K562 (cell line): ENCODE data around the gene MYLIP. TPM values are rescaled to one million over a fixed set of nuclear protein-coding genes. Genes with fewer than 3 reads are reported as not detected.

Experiments
- BRD4 ChIP-seq: fragments of 200-600 bp; sonication (generic); IDR thresholded peaks from 2 replicates; pipeline ENCODE4 v1.6.1; 2017; ENCODE audit warnings: inconsistent platforms
- CREB1 ChIP-seq, 2 experiments: sonication (generic) in 1 of 2; formaldehyde crosslinking in 1 of 2; IDR thresholded peaks; 2 replicates each; pipeline versions ENCODE4 v1.6.1 to v1.8.0; 2012 to 2022; ENCODE audit warnings: inconsistent platforms in 1 of 2, mild to moderate bottlenecking in 1 of 2, missing genetic modification reagents in 1 of 2, moderate library complexity in 1 of 2
- ETV6 ChIP-seq, 3 experiments: fragments of 150-350 bp in 1 of 3; sonication (generic) in 1 of 3; formaldehyde crosslinking in 1 of 3; IDR thresholded peaks; 2 replicates each; pipeline versions ENCODE4 v1.6.1 to v1.8.0; 2014 to 2022; ENCODE audit warnings: borderline replicate concordance in 2 of 3, low read depth in 2 of 3, antibody characterized with exemption in 1 of 3, low read length in 1 of 3, mild to moderate bottlenecking in 1 of 3, missing genetic modification reagents in 1 of 3
- HNRNPH1 ChIP-seq: fragments of 200-400 bp; formaldehyde crosslinking; optimal IDR thresholded peaks from 2 replicates; pipeline ENCODE3; 2017; ENCODE audit warnings: low read depth, mild to moderate bottlenecking, low read length, moderate library complexity
- MED1 ChIP-seq: sonication (generic); formaldehyde crosslinking; IDR thresholded peaks from 2 replicates; pipeline ENCODE4 v1.8.1; 2023; ENCODE audit warnings: missing genetic modification reagents, borderline replicate concordance
- NR2C1 ChIP-seq, 2 experiments: fragments of 450-650 bp; IDR thresholded peaks; 2 replicates each; pipeline ENCODE4 v1.6.1; 2017; ENCODE audit warnings: mild to moderate bottlenecking in 2 of 2, antibody characterized with exemption in 1 of 2, inconsistent platforms in 1 of 2, missing compliant biosample characterization in 1 of 2, missing genetic modification characterization in 1 of 2
- PRDM10 ChIP-seq: fragments of 450-650 bp; IDR thresholded peaks from 2 replicates; pipeline ENCODE4 v1.6.1; 2018; ENCODE audit not compliant: partially characterized antibody
- PREB ChIP-seq: sonication (generic); formaldehyde crosslinking; IDR thresholded peaks from 2 replicates; pipeline ENCODE4 v1.8.1; 2023; ENCODE audit warnings: mild to moderate bottlenecking, missing genetic modification reagents
- RHOXF2B ChIP-seq: fragments of 250-450 bp; sonication (Bioruptor Pico); conservative IDR thresholded peaks from 2 replicates; pipeline ENCODE4 v1.5.1; 2021
- TCFL5 ChIP-seq: fragments of 250-450 bp; sonication (Bioruptor Pico); conservative IDR thresholded peaks from 2 replicates; pipeline ENCODE4 v1.6.1; 2021; ENCODE audit warnings: mild to moderate bottlenecking, moderate library complexity, matching md5 sums
- TRIM25 ChIP-seq: fragments of 450-650 bp; IDR thresholded peaks from 2 replicates; pipeline ENCODE4 v1.7.0; 2016; ENCODE audit warnings: borderline replicate concordance
- TSC22D4 ChIP-seq: fragments of 450-650 bp; IDR thresholded peaks from 2 replicates; pipeline ENCODE4 v1.6.1; 2016; ENCODE audit warnings: missing genetic modification characterization, missing biosample characterization, control low read depth
- TSHZ1 ChIP-seq: fragments of 250-450 bp; sonication (Bioruptor Pico); IDR thresholded peaks from 2 replicates; pipeline ENCODE4 v1.4.0; 2020; ENCODE audit warnings: mild to moderate bottlenecking, moderate library complexity
- ZC3H4 ChIP-seq: sonication (generic); formaldehyde crosslinking; IDR thresholded peaks from 2 replicates; pipeline ENCODE4 v1.9.0; 2021; ENCODE audit warnings: missing genetic modification reagents, borderline replicate concordance
- ZNF384 ChIP-seq: IDR thresholded peaks from 2 replicates; pipeline ENCODE4 v1.6.1; 2012; ENCODE audit warnings: low read depth, low read length, improper control_type of control experiment
- polyA plus RNA-seq, 8 experiments: library from polyadenylated mRNA; depleted of rRNA in 4 of 8; stranded (reverse) in 5 of 8; unstranded in 3 of 8; fragments of >200 nt; fragmentation: Nextera tagmentation in 2 of 8; fragmentation: Illumina TruSeq in 1 of 8; extraction: Ambion mirVana in 2 of 8; extraction: Trizol in 1 of 8; gene quantifications; 2 replicates each; pipeline versions ENCODE4 v1.2.1 to v1.2.3, GENCODE V29; 2011 to 2014; ENCODE audit warnings: inconsistent platforms in 1 of 8, missing spikeins in 1 of 8
- total RNA-seq, 7 experiments: library from RNA; depleted of rRNA in 6 of 7; stranded (reverse); fragments of >200 nt in 6 of 7; fragmentation: Illumina TruSeq in 2 of 7; extraction: Trizol in 2 of 7; gene quantifications; 2 replicates each; pipeline versions ENCODE4 v1.2.1 to v1.2.3, GENCODE V29; 2011 to 2021; ENCODE audit warnings: low replicate concordance in 1 of 7

Gene MYLIP
- total and polyA plus RNA-seq, 9 of the 15 experiments (the other 6 are each of a cell fraction or from before 2014, with no cell fraction given) = 10.8 to 43.5 (median 31.5) TPM

GRCh38 chr6:16129623-16130401 is 926 bp downstream of the MYLIP start (continued):
- no peak for TF ChIP-seq PRDM10
- TF ChIP-seq TRIM25 = no peak
- TF ChIP-seq BRD4 = 0 out of 2 replicates have a peak, but pooled peaks have one; percentile 36
- no peak for TF ChIP-seq RHOXF2B
- no peak for TF ChIP-seq NR2C1 (IDR thresholded peaks at IDR 0.05)
- TF ChIP-seq NR2C1 (tag; IDR thresholded peaks at IDR 0.05) = no peak
- 0 out of 2 replicates have a peak, but pooled peaks have one; percentile 9 for TF ChIP-seq PREB (CRISPR knock-in tag)
- peak; percentile 76 for TF ChIP-seq ZC3H4
- TF ChIP-seq TCFL5 = no peak
- no peak for TF ChIP-seq TSHZ1 (CRISPR knock-in tag)
- TF ChIP-seq MED1 (CRISPR knock-in tag) = no peak
- TF ChIP-seq ZNF384 = no peak
- no peak for TF ChIP-seq CREB1 (IDR thresholded peaks at IDR 0.05)
- TF ChIP-seq CREB1 (CRISPR knock-in tag; IDR thresholded peaks at IDR 0.05) = no peak
- TF ChIP-seq HNRNPH1 = no peak
- no peak for TF ChIP-seq TSC22D4 (tag)
- no peak for TF ChIP-seq ETV6 (IDR thresholded peaks at IDR 0.05; ENCODE audit: borderline replicate concordance in 1 of 2, low read depth in 2 of 2, low read length in 1 of 2)
- 0 out of 2 replicates have a peak, but pooled peaks have one; percentile 17 for TF ChIP-seq ETV6 (CRISPR knock-in tag; IDR thresholded peaks at IDR 0.05; ENCODE audit: borderline replicate concordance)
